NCI-H510A treated with DMSO at 0.1 percent for 48 hours (cell line): ENCODE results near the gene SERTAD4.
"Not testable (repeated sequence)": the region's sequence is repeated elsewhere in the genome, so short reads cannot be mapped to it uniquely, and the experiment has no call there.

ENCODE experiments used
- DNase-seq: peaks from one replicate; lab custom pipeline; 2025; lab: John Stamatoyannopoulos, UW

Gene SERTAD4

DNA sequence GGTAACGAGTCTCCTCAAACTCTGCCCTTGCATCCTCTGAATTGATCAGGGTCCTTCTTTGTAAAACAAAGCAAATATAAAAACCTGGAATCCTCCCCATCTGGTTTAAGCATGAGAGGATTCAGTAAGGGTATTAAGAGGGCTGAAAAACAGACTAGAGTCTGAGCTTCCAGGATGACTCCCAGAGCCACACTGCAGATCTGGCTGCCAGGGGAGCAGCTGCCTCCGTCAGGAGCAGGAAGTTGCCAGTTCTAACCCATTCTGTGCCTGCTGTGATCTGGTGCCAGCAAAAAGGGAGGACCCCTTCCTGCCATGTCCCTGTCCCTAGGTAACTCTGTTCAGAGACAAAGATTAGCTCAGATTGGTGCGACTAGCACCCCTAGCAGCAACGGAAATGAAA is 27.5 kb downstream of the SERTAD4 start:
- no peak for DNase-seq

DNA sequence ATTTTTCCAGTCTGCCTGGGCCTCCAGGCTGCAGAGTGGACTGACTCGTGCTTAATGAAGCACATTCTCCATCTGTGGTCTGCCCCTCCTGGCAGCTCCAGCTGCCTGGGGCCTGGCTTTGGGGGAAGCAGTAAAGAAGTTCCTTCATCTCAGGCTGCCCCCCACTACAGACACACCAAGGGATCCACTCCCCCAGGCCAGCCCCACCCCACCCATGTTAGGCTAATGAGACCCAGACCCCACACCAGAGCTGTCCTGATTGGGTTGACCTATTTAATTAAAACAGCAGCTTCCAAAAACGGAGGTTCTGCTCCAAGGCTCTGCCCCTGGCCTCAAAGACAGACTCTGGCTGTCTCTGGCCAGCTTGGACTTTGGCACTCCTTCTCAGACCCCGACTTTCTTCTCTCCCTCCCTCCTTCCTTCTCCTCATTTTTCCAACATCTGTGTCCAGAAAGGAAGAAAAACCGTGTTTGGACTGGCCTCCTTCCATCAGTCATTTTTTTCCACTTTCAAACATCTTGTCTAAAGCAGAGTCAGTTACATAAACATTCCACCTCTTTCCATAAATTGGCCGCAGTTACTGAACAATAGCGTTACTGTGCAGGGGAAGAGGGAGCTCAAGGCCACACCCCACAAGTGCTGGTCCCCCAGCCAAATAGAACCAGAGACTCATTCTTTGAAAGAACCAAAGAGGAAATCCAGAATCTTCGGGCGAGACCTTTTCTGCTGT is 29.7 kb downstream of the SERTAD4 start:
- no peak for DNase-seq

DNA sequence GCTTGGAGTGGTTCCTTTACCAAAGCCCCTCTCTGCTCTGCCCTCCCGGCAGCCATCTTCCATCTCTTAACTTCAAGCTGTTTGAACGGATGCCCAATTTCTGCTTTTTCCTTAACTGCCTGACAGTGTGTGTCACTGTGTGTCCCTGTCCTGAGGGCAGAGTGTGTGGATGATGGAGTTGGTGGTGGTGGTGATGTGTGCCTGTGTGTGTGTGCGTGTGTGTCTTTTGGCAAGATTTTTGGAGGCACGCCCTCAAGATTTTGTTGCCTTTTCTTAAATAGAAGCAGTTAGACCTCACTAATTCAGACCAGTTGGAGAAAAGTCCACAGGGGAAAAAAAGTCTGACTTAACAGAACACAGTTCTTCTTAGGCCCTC is 30.3 kb downstream of the SERTAD4 start:
- no peak for DNase-seq

DNA sequence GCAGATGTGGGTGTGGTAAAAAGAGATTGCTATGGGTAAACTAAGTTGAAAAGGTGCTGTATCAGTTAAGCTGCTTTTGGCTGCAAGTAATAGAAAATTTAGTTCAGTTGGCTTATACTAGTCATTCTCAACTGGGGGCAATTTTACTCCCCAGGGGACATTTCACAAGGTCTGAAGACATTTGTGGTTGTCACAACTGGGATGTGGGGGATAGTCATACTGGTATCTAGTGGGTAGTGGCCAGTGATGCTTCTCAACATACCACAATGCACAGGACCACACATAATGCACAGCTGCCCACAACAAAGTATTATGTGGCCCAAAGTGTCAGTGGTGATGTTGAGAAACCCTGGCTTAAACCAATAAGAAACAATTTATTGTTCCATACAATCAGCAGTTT is 31.4 kb downstream of the SERTAD4 start:
- DNase-seq: no peak

DNA sequence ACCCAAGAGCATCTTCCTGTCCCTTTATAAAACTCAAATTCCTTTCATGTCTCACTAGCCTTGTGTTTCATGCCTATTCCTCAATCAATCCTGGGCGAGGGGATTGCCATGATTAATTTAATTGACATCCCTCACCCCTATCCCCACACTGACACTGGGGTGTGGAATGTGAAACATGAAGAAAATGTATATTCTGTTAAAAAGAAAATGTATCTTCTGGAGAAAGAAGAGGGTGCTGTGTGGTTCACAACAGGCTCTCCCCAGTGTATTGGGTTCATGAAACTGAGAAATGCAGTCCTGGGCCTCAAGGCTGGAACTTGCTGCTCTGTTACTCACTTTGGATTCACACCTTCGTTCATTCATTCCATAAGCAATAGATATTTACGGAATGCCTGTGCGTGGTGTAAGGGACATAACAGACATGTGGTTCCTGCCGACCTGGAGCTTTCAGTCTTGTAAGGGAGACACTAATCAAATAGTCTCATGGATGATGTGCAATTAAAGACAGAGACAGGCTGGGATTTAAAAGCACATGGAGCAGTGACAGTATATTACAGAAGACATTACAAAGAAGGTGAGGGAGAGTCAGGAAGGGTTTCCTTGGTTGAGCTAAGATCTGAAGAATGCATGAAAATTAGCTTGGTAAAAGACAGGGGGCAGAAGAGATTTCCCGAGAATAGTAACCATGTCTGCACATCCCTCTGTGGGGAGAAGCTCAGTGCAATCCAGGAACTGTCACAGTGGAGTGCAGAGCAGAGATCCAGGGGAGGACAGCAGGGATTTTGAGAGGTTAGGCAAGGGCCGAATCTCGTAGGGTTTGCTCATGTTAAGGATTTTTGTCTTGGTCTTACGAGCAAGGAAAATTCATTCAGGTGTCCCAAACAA is 32.1 kb downstream of the SERTAD4 start:
- DNase-seq: no peak

DNA sequence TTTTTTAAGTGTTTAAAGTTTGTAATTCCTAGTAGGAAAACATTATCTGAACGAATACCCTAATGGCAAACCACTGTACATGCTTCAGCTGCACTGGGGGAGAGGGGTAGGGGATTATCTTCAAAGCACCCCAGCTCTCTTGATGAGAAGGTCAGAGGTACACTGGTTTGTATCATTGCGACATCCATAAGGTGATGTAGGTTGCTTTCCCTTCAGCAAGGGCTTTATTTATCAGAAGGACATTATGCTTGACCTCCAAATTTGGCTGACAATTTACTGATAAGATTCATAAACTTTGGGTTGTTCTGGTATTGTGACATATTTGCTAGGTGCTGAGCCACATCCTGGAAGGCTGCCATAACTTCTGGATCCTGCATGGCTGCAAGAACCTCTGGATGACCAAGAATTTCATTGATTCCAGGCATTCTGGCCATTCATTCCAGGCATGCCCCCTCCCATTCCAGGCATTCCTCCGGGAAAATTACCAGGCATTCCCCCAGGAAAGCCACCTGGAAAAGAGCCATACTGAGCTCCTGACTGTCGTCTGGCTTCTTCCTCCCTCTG is 32.9 kb downstream of the SERTAD4 start:
- DNase-seq: not testable (repeated sequence)

DNA sequence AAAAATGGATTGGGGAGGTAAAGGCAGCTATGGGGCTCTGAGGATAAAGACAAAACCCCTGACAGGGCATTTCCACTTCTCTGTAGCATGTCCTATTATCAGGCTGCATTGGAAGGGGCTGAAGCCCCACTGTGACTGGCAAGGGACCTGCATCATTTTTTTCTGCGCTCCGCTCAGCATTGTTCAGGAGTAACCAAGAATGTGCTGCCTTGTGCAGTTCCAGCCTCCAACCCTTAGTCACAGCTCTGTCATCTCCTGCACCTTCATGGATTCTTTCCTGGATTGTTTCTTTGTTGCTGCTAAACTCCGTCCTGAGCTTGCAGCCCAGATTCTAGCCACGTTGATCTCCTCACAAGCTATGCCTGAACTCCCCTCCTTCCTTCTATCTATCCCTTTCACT is 37.4 kb downstream of the SERTAD4 start:
- no peak for DNase-seq

DNA sequence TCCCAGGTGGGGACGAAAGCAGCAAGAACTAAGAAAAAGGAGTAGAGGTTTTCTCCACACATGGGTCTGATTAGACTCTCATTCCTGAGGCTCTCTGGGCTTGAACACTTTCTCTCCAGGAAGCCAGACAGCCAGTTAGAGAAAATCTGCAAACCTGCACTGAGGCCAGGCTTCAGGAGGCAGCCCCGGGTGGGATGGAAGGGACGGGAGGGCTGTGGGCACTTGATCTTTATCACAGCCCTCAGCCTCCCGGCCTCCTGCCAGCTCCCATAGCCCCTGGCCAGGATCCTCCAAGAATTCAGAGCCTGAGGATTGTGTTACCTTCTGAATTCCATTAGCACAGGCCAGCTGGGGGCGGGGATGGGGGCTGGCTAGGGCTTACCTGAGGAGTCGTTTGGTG is 40.1 kb downstream of the SERTAD4 start:
- no peak for DNase-seq

DNA sequence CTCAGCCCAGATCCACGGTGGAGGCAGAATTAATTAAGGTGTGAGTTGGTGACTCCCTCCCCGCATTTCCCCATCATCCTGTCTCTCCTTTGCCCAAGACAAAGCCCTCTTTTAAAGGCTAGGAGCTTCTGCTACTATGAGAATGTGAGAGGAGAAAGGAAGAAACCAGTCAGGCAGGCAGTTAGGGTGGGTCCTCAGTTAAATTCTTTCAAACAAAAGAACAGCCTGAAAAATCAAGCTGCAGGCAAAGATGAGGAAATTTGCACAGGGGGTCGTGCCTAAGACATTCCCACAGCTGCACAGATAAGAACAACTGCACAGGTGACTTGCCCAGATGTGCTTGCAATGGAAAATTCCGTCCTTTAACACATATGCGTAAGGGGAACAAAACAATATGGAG is 47.6 kb downstream of the SERTAD4 start:
- no peak for DNase-seq

DNA sequence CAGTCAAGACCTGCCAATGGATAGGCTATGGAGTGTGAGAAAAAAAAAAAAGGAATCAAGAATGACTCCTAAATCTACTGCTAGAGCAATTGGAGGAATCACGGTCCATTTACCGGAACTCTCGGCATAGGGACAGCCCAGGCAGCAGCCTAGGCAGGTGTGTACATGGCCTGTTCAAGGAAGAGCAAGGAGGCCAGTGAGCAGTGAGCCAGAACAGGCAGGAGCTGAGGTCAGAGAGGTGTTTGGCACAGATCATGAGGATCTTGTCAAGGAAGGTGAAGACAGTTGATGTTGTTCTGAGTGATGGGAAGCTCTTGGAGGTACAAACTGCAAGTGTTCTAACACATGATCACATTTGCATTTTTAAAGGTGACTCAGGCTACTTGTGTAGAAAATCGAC is 55.5 kb downstream of the SERTAD4 start:
- DNase-seq: no peak

DNA sequence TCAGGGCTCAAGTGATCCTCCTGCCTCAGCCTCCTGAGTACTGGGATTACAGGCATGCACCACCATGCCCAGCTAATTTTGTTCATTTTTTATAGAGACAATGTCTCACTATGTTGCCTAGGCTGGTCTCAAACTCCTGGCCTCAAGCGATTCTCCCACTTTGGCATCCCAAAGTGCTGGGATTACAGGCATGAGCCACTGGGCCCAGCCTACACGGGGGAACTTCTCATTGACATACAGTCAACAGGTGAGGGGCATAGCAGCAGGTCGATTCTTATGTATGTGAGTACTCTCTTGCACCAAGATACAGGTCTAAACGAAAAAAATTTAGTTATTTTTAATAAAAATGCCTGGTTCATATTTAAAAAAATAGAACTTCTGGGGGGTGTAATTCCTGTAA is 56.7 kb downstream of the SERTAD4 start:
- DNase-seq: no peak

DNA sequence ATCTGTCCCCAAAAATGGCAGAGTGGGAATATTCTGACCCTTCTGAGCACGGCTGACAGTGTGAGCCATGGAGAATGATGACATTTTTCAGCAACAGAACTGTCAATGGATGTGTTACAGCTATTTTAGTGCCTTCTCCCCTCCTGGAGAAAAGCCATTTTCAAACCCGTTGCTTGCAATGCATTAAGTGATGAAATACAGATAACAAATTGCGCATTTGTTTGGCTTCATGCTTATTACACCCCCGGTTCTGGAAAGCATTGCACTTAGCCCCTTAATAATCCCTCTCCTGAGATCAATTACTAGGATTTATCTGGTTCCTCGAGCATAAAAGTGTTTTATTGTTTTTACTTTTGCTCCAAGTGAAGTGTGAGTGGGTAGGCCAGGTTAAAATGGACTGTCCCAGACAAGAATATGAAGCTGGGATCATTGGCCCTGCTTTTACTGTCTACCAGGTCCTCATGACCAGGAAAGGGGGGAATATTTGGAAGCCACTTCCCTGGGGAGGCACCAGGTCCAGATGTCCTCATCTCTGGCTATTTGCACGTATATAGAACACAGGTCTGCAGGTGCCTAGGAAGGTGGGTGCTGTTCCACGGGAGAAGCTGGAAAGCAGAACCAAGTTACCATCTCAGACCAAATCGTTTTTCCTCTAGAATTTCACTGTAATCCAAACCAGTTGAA is 58.6 kb downstream of the SERTAD4 start:
- DNase-seq: no peak

DNA sequence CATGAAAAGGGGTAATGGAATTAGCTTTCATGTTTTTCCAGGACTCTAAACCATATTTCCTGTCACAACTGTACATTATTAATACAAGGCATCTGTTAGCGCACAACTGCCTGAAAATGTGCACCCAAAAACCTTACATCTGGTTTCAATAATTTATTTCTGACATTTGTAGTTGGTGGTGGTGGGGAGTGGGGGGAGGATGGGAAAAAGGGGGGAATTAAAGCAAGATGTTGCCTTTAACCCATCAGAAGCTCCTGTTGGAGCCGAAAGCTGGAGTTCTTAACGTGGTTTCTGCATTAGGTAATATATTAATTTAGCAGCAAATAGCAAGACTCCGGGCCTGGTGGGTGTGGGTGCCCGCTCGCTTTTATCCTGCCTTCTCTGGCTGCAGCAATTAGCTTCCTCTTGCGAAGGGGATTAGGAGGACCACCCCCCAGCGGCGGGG is 59.2 kb downstream of the SERTAD4 start:
- no peak for DNase-seq

DNA sequence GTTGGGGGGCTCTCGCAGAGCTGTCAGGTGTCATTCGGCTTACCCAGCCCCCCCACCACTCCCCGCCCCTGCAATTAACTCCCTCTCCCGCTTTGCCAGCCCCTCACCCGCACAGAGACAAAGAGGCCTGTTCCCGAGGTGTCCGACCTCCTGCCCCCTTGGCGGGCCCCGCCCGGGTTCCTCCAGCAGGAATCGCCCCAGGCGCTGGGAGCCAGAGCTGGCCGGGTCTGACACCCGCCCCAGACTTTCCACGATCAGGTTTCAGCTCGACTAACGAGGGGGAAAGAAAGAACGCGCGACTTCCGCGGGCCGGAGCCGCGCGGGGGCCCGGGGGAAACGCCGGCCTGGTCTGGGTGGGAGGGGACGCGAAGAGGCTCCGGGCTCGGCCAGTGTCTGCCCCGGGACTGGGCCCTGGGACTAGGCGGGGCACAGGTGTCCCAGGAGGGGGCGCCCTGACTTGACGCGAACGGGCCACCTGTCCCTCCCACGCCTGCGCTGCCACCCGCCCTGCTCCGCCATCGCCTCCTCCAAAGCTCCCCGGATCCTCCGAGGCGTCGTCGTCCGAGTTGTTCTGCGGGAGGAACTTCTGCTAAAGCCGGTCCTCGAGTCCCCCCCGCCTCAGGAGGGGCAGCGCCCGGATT is 59.8 kb downstream of the SERTAD4 start:
- peak; percentile 37 for DNase-seq

DNA sequence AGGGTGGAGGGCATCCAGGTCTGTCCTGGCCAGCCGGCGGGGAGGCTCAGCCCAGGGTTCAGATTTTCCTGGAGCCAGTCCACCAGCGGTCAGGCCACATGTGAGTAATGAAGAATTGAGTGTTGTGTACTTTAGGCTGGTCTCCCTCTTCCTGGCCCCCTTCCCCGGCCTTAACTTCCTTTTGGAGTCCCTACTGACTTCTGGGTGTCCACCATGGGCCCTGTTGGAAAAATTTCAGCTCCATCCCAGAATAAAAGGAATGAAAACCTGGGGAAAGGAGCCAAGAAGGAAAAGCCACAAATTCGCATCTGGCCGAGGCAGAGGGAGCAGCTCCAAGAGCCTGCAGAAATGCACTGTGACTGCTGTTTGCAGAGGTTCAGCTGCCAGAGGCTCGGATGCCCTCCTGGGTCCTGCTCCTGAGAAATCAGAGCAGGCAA is 60.6 kb downstream of the SERTAD4 start:
- DNase-seq: no peak

DNA sequence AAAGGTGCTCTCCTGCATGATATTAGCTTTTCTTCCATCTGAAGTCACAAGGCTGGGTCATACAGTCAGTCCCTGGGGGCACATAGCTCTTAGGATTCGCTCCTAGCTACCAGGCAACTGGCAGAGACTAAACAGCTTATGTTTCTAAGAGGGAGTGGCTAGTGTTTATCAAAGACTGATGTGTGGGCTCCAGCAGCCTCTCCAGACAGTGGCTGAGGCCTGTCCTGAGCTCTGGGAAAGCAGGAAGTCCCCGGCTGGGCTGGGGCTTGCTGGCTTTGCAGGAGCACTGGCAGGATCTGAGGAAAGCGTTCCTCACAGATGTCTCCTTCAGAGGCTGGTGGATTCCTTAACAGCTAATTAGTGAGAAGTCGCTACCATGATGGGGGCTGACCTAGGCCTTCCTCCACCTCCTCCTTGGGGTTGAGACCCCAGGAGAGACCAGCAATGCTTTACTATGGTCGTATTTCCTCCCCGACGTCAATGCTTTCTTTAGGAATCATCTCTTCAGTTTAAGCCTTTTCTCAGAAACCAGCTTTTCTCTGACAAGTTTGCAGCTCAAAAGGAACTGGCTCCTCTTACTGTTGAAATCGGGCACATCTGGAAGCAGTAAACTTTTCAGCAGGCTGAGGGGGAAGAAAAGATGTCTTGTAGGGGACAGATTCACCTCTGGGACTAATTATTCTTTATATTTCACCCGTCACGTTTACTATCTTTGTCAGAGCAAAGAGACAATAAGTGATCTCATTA is 62.6 kb downstream of the SERTAD4 start:
- DNase-seq: no peak
